Measurements from ENCODE around the gene CPT2.
"Not testable (repeated sequence)": the region's sequence is repeated elsewhere in the genome, so short reads cannot be mapped to it uniquely, and the experiment has no call there.

CPT2 gene

GRCh38 chr1:53182716-53183094 lies 13.9 kb upstream of the CPT2 start:
- DNase-seq, result no peak

GRCh38 chr1:53183095-53183990 lies 13.3 kb upstream of the CPT2 start:
- DNase-seq, result no peak

GRCh38 chr1:53185955-53186297 lies 10.7 kb upstream of the CPT2 start:
- DNase-seq, result not testable (repeated sequence)

- DNase-seq, result no peak
Observed at GRCh38 chr1:53186533-53186932, 10.1 kb upstream of the CPT2 start.

- no peak for DNase-seq
Observed at GRCh38 chr1:53187401-53187800, 9.2 kb upstream of the CPT2 start.

GRCh38 chr1:53188099-53188498 lies 8.5 kb upstream of the CPT2 start:
- DNase-seq, result no peak

- no peak for DNase-seq
Observed at GRCh38 chr1:53189061-53189460, 7.6 kb upstream of the CPT2 start.

- DNase-seq, result no peak
Observed at GRCh38 chr1:53190210-53190611, 6.4 kb upstream of the CPT2 start.

GRCh38 chr1:53195246-53196016 lies 1.2 kb upstream of the CPT2 start:
- no peak for DNase-seq

GRCh38 chr1:53196017-53196484 lies 573 bp upstream of the CPT2 start:
- DNase-seq, result peak; percentile 8

GRCh38 chr1:53197291-53198200 lies 922 bp downstream of the CPT2 start:
- no peak for DNase-seq

GRCh38 chr1:53198241-53198651 lies 1.6 kb downstream of the CPT2 start:
- DNase-seq, result no peak

GRCh38 chr1:53203466-53203865 lies 6.8 kb downstream of the CPT2 start:
- no peak for DNase-seq

GRCh38 chr1:53205496-53205895 lies 8.9 kb downstream of the CPT2 start:
- DNase-seq, result not testable (repeated sequence)

- not testable (repeated sequence) for DNase-seq
Observed at GRCh38 chr1:53206083-53206685, 9.6 kb downstream of the CPT2 start.

GRCh38 chr1:53206735-53207379 lies 10.2 kb downstream of the CPT2 start:
- no peak for DNase-seq

- DNase-seq, result no peak
Observed at GRCh38 chr1:53207726-53208125, 11.1 kb downstream of the CPT2 start.

- DNase-seq, result no peak
Observed at GRCh38 chr1:53210352-53210751, 13.7 kb downstream of the CPT2 start.

- no peak for DNase-seq
Observed at GRCh38 chr1:53210954-53211353, 14.3 kb downstream of the CPT2 start.

- no peak for DNase-seq
Observed at GRCh38 chr1:53214376-53214940, 17.8 kb downstream of the CPT2 start.

- no peak for DNase-seq
Observed at GRCh38 chr1:53218201-53218600, 21.6 kb downstream of the CPT2 start.

GRCh38 chr1:53219711-53220110 lies 23.1 kb downstream of the CPT2 start:
- no peak for DNase-seq

Measured in CD4-positive, alpha-beta T cell treated with Interleukin-4 for 4 hours (primary cell).